ENCODE measurements around the gene CCL17. TPM values are rescaled to one million over a fixed set of nuclear protein-coding genes. Genes with fewer than 3 reads are reported as not detected.

Gene CCL17
- total RNA-seq = not detected

DNA sequence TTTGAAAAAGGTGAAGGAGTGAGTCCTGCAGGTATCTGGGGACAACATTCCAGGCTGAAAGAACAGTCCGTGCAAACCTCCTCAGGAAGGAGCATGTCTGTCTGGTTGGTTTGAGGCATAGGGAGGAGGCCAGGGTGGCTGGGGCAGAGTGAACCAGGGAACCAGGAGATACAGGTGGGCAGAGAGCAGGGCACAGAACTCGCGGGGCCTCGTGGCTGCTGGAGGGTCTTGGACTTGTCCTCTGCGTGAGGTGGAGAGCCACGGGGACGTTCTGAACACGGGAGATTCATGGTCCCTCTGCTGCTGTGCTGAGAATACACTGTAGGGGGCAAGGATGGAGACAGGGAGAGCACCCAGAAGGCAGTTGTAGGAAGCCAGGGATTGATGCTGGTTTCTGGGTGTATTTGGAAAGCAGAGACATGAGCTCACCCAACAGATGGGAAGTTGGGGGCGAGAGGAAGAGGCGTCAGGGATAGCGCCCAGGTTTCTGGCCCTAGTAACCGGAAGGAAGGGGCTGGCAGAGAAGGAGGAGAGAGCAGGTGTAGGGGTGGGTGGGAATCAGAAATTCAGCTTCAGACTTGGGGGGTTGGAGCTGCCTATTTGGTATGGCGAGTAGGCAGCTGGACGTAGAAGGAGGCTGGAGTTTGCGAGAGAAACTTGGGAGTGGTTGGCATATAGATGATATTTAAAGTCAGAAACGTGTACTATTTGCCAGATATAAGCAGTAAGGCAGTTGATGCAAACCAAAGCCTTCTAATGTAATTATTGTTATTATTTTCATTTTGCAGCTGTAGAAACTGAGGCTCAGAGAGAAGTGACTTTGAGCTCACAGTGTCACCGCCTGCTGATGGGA lies at the start of gene CCL17:
Gene CCL17 (plus strand): TSS at position 803 of the 853 bp plus-strand sequence. CDS start 9,166 bp downstream, outside the sequence.
- Histone ChIP-seq H3K9ac (ENCODE audit: low read depth in 2 of 2, low read length in 2 of 2) (no peak within 1 kb of the TSS), H3K36me3 (no peaks in the 10 kb centered on the region), H3K27ac (no peak within 1 kb of the TSS), H3K4me3 (no peak within 1 kb of the TSS), H3K4me1 (no peaks in the 10 kb centered on the region), H3K9me3 (no peaks in the 10 kb centered on the region), H3K27me3 (no peaks in the 10 kb centered on the region)
- intact Hi-C loops (cut with DNase I) = no loop called here
- TF ChIP-seq, protein P1, sequence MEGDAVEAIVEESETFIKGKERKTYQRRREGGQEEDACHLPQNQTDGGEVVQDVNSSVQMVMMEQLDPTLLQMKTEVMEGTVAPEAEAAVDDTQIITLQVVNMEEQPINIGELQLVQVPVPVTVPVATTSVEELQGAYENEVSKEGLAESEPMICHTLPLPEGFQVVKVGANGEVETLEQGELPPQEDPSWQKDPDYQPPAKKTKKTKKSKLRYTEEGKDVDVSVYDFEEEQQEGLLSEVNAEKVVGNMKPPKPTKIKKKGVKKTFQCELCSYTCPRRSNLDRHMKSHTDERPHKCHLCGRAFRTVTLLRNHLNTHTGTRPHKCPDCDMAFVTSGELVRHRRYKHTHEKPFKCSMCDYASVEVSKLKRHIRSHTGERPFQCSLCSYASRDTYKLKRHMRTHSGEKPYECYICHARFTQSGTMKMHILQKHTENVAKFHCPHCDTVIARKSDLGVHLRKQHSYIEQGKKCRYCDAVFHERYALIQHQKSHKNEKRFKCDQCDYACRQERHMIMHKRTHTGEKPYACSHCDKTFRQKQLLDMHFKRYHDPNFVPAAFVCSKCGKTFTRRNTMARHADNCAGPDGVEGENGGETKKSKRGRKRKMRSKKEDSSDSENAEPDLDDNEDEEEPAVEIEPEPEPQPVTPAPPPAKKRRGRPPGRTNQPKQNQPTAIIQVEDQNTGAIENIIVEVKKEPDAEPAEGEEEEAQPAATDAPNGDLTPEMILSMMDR (IDR thresholded peaks at IDR 0.05) = no peak
- no peak for DNase-seq

DNA sequence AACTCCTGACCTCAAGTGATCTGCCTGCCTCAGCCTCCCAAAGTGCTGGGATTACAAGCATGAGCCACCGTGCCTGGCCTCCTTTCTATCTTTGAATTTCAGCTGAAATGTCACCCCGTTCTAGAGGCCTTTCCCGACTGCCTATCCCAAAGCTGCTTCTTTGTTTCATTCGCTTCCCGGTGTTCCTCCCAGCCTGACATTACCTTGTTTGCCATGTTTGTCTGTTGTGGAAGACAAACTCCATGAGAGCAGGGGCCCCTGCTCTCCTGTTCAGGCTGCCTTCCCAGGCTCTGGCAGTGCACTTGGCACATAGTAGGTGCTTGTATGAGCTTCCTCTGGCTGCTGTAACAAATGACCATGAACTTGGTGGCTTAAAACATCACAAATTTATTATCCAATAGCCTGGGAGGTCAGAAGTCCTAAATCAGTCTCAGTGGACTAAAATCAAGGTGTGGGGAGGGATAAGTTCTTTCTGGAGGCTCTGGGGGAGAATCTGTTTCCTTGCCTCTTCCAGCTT lies 48.6 kb upstream of the CCL17 start:
- no peak overlapping the region for H3K9ac ChIP-seq (ENCODE audit: low read depth in 2 of 2, low read length in 2 of 2)
- TF ChIP-seq, protein P1 (IDR thresholded peaks at IDR 0.05) = no peak
- intact Hi-C loops (cut with DNase I) = no loop called here
- no peaks in the 10 kb centered on the region for H3K9me3 ChIP-seq
- no peak overlapping the region for H3K27ac ChIP-seq
- DNase-seq = no peak
- H3K4me3 ChIP-seq = no peak overlapping the region
- no peaks in the 10 kb centered on the region for H3K27me3 ChIP-seq
- no peaks in the 10 kb centered on the region for H3K4me1 ChIP-seq
- no peaks in the 10 kb centered on the region for H3K36me3 ChIP-seq

DNA sequence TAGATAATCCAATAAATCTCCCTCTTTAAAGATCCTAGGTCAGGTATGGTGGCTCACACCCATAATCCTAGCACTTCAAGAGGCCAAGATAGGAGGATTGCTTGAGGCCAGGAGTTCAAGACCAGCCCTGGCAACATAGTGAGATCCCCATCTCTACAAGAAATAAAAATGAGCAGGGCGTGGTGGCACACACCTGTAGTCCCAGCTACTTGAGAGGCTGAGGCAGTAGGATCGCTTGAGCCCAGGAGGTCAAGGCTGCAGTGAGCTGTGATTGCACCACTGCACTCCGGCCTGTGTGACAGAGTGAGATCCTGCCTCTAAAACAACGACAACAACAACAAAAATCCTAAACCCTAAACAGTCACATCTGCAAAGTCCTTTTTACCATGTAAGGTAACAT lies 48.0 kb upstream of the CCL17 start:
- Histone ChIP-seq H3K4me1 (no peaks in the 10 kb centered on the region), H3K4me3 (no peak overlapping the region), H3K27me3 (no peaks in the 10 kb centered on the region), H3K9ac (ENCODE audit: low read depth in 2 of 2, low read length in 2 of 2) (no peak overlapping the region), H3K27ac (no peak overlapping the region), H3K36me3 (no peaks in the 10 kb centered on the region), H3K9me3 (no peaks in the 10 kb centered on the region)
- no peak for DNase-seq
- intact Hi-C loops (cut with DNase I) = no loop called here
- TF ChIP-seq, protein P1 (IDR thresholded peaks at IDR 0.05) = no peak

DNA sequence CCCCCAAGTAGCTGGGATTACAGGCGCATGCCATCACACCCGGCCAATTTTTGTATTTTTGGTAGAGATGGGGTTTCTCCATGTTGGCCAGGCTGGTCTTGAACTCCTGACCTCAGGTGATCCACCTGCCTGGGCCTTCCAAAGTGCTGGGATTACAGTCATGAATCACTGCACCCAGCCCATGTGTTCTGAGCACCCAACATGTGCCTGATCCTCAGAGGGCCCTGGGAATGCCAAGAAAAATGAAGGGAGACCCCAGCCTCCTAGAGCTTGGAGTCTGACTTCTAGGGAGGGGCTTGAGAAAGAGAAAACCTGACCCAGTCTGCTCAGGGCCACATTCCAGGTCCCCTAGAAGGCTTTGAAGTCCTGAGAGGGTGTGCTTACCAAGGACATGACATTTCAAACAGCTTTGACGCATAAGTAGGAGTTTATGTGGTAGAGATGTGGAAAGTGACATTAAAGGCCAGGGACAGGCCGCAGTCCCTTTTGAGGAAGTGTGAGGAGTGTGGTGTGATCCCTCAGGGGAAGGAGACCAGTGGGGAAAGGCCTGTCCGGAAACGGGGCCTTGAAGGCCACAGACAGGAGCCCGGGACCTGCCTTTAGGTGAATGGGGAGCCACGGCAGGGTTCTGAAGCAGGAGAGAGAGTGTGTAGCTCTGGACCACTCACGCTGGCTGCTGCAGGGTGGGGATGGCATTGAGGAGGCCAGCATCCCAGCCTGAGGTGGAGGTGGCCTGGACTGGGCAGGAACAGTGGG lies 47.1 kb upstream of the CCL17 start:
- no peak for DNase-seq
- Histone ChIP-seq H3K9ac (ENCODE audit: low read depth in 2 of 2, low read length in 2 of 2) (no peak overlapping the region), H3K4me3 (no peak overlapping the region), H3K4me1 (no peaks in the 10 kb centered on the region), H3K27ac (no peak overlapping the region), H3K36me3 (no peaks in the 10 kb centered on the region), H3K27me3 (no peaks in the 10 kb centered on the region), H3K9me3 (no peaks in the 10 kb centered on the region)
- intact Hi-C loops (cut with DNase I) = no loop called here
- TF ChIP-seq, protein P1 (IDR thresholded peaks at IDR 0.05) = no peak

DNA sequence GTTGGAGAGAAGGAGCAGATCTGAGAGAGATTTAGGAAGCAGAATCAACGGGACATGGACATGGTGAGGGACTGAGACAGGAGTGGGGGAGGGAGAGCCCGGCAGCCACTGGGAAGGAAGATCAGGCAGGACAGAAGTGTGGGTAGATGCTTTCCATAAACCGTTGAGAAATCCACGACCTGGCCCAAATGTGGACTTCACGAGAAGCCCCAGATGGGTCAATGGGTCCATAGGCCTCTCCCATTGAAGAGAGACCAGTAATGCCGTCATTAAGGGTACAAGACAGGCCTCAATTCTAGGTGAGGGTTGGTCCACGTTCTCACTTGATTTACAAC lies 46.5 kb upstream of the CCL17 start:
- no peak overlapping the region for H3K9ac ChIP-seq (ENCODE audit: low read depth in 2 of 2, low read length in 2 of 2)
- DNase-seq = no peak
- no peak overlapping the region for H3K27ac ChIP-seq
- no peaks in the 10 kb centered on the region for H3K9me3 ChIP-seq
- TF ChIP-seq, protein P1 (IDR thresholded peaks at IDR 0.05) = no peak
- intact Hi-C loops (cut with DNase I) = no loop called here
- no peaks in the 10 kb centered on the region for H3K27me3 ChIP-seq
- no peaks in the 10 kb centered on the region for H3K4me1 ChIP-seq
- H3K36me3 ChIP-seq = no peaks in the 10 kb centered on the region
- no peak overlapping the region for H3K4me3 ChIP-seq

Measured in colonic mucosa (tissue), 4 donors.